HepG2 (cell line): ENCODE measurements around the gene DDRGK1. TPM values are rescaled to one million over a fixed set of nuclear protein-coding genes. Genes with fewer than 3 reads are reported as not detected.

Source experiments
- ATAC-seq: fragments of 200-7000 bp; cut with Tn5 transposase; 3 replicates; pipeline ENCODE4 v1.9.1; 2020; ENCODE audit warnings: mild to moderate bottlenecking, moderate library complexity
- BruUV-seq: library from RNA; stranded (reverse); fragments of 400-500 nt; replicated peaks from 2 replicates; lab custom pipeline; 2021; lab: Mats Ljungman, UMichigan
- CTCF ChIA-PET: fragments of 300-600 bp; formaldehyde crosslinking; extraction: SDS; loops from one replicate; lab custom pipeline; 2021; ENCODE audit warnings: low total read pairs, inconsistent platforms, low intra/inter-chr PET ratio; lab: Yijun Ruan, JAX
- POLR2A ChIA-PET: fragments of 350-600 bp; sonication (Branson Sonifier 250); formaldehyde crosslinking; loops from one replicate; lab custom pipeline; 2020; ENCODE audit warnings: antibody characterized with exemption, inconsistent platforms; lab: Yijun Ruan, JAX
- DNase-seq: peaks from one replicate; pipeline ENCODE4 v3.0.0-alpha.2; 2015; ENCODE audit warnings: low spot score
- FAIRE-seq: peaks from 3 replicates; lab custom pipeline; 2011; peaks lifted over from hg19 to GRCh38; lab: Jason Lieb, UNC
- H2AFZ ChIP-seq: one replicate; pipeline ENCODE4 v1.6.1; 2011; ENCODE audit warnings: low read length, inconsistent platforms
- H3K27ac ChIP-seq: fragments of 300-600 bp; 3 replicates; pipeline ENCODE4 v1.8.0; 2011; ENCODE audit warnings: mixed run types, mild to moderate bottlenecking, mixed read lengths, low read length, inconsistent platforms; ENCODE audit not compliant: insufficient read depth; ENCODE audit errors: extremely low read length
- H3K27me3 ChIP-seq, 2 experiments: fragments of 200-600 bp in 1 of 2; 2 replicates in 1 of 2; 3 replicates in 1 of 2; pipeline versions ENCODE4 v1.6.0 to v1.8.0; 2011; ENCODE audit warnings: low read length in 2 of 2, mild to moderate bottlenecking in 2 of 2, moderate library complexity in 2 of 2, inconsistent platforms in 1 of 2; ENCODE audit not compliant: insufficient read depth in 2 of 2, control insufficient read depth in 1 of 2
- H3K36me3 ChIP-seq, 2 experiments: fragments of 200-600 bp in 1 of 2; replicated peaks in 1 of 2; 2 replicates in 1 of 2; 3 replicates in 1 of 2; pipeline versions ENCODE4 v1.5.1 to v1.8.0; 2011; ENCODE audit warnings: low read length in 2 of 2, inconsistent platforms in 1 of 2; ENCODE audit not compliant: insufficient read depth in 2 of 2, control insufficient read depth in 1 of 2
- H3K4me1 ChIP-seq: 2 replicates; pipeline ENCODE4 v1.5.1; 2012; ENCODE audit warnings: low read length, inconsistent platforms; ENCODE audit not compliant: insufficient read depth
- H3K4me2 ChIP-seq: 2 replicates; pipeline ENCODE4 v1.6.0; 2011; ENCODE audit warnings: low read depth, low read length, inconsistent platforms
- H3K4me3 ChIP-seq, 3 experiments: fragments of 200-600 bp in 1 of 3; sonication (generic), shearing (Covaris generic) in 1 of 3; replicated peaks in 1 of 3; 2 replicates each; pipeline ENCODE4 v1.5.1; 2011 to 2016; ENCODE audit warnings: low read length in 3 of 3, inconsistent platforms in 2 of 3, low read depth in 2 of 3, mild to moderate bottlenecking in 2 of 3, control low read depth in 1 of 3, mixed read lengths in 1 of 3; ENCODE audit not compliant: insufficient read depth in 1 of 3
- H3K79me2 ChIP-seq: one replicate; pipeline ENCODE4 v1.6.1; 2011; ENCODE audit warnings: low read length, inconsistent platforms; ENCODE audit not compliant: insufficient read depth
- H3K9ac ChIP-seq: 2 replicates; pipeline ENCODE4 v1.6.0; 2011; ENCODE audit warnings: mild to moderate bottlenecking, low read depth, low read length, inconsistent platforms; ENCODE audit not compliant: insufficient read depth
- H3K9me3 ChIP-seq: 2 replicates; pipeline ENCODE4 v1.5.1; 2012; ENCODE audit warnings: mild to moderate bottlenecking, low read length
- H4K20me1 ChIP-seq: 2 replicates; pipeline ENCODE4 v1.6.0; 2011; ENCODE audit warnings: inconsistent platforms, mild to moderate bottlenecking, low read length, moderate library complexity; ENCODE audit not compliant: insufficient read depth
- AGO2 ChIP-seq: fragments of 200-400 bp; formaldehyde crosslinking; optimal IDR thresholded peaks from 2 replicates; pipeline ENCODE3; 2017; ENCODE audit warnings: mild to moderate bottlenecking, low read depth, low read length, moderate library complexity
- BORCS8-MEF2B ChIP-seq: sonication (generic); formaldehyde crosslinking; IDR thresholded peaks from 2 replicates; pipeline ENCODE4 v1.8.0; 2022; ENCODE audit warnings: mild to moderate bottlenecking, missing genetic modification reagents
- MATR3 ChIP-seq: sonication (generic); formaldehyde crosslinking; IDR thresholded peaks from 2 replicates; pipeline ENCODE4 v1.4.0; 2020; ENCODE audit warnings: missing genetic modification reagents
- NFAT5 ChIP-seq: sonication (generic); formaldehyde crosslinking; IDR thresholded peaks from 2 replicates; pipeline ENCODE4 v1.4.0; 2020; ENCODE audit warnings: missing genetic modification reagents
- ZFP91 ChIP-seq: sonication (generic); formaldehyde crosslinking; IDR thresholded peaks from 2 replicates; pipeline ENCODE4 v1.9.0; 2022; ENCODE audit warnings: missing genetic modification reagents, mild to moderate bottlenecking, borderline replicate concordance
- ZMYM2 ChIP-seq: sonication (generic); formaldehyde crosslinking; IDR thresholded peaks from 2 replicates; pipeline ENCODE4 v1.8.0; 2022; ENCODE audit warnings: mild to moderate bottlenecking, missing genetic modification reagents
- ZNF296 ChIP-seq: sonication (generic); formaldehyde crosslinking; conservative IDR thresholded peaks from 2 replicates; pipeline ENCODE4 v1.5.0; 2020; ENCODE audit warnings: mild to moderate bottlenecking, missing genetic modification reagents
- ZNF510 ChIP-seq: sonication (generic); formaldehyde crosslinking; IDR thresholded peaks from 2 replicates; pipeline ENCODE4 v1.4.0; 2020; ENCODE audit warnings: low read depth, mild to moderate bottlenecking, missing genetic modification reagents
- ZNF598 ChIP-seq: sonication (generic); formaldehyde crosslinking; IDR thresholded peaks from 2 replicates; pipeline ENCODE4 v1.5.1; 2020; ENCODE audit warnings: mild to moderate bottlenecking, missing genetic modification reagents, borderline replicate concordance
- ZNF7 ChIP-seq: IDR thresholded peaks from 2 replicates; pipeline ENCODE4 v1.6.1; 2016; ENCODE audit warnings: missing biosample characterization, missing genetic modification reagents
- ZNF724P ChIP-seq: sonication (generic); formaldehyde crosslinking; IDR thresholded peaks from 2 replicates; pipeline ENCODE4 v1.8.0; 2022; ENCODE audit warnings: missing genetic modification reagents, borderline replicate concordance
- ZSCAN22 ChIP-seq: sonication (generic); formaldehyde crosslinking; IDR thresholded peaks from 2 replicates; pipeline ENCODE4 v1.4.0; 2020; ENCODE audit warnings: mild to moderate bottlenecking, missing genetic modification reagents
- WGBS: methylation state at CpG from one replicate; pipeline ENCODE4 v1.1.6; 2017; ENCODE audit warnings: low lambda C conversion rate; 5-methylcytosine and 5-hydroxymethylcytosine counted together
- in situ Hi-C: cut with HindIII; loops from 2 replicates; pipeline ENCODE4 v1.10.0; 2017; ENCODE audit warnings: low pct_unique_long_range_greater_than_20kb; ENCODE audit not compliant: extremely low pct_ligation_motif_present
- intact Hi-C: fragments of 100-400 bp; cut with micrococcal nuclease; formaldehyde crosslinking; loops from one replicate; pipeline ENCODE4 v1.10.0; 2022; ENCODE audit not compliant: unreplicated experiment
- polyA plus RNA-seq, 8 experiments: library from polyadenylated mRNA; depleted of rRNA in 3 of 8; stranded (reverse) in 7 of 8; unstranded in 1 of 8; fragments of >200 nt; fragmentation: Illumina TruSeq in 4 of 8; extraction: Trizol in 4 of 8; gene quantifications; 2 replicates each; pipeline versions ENCODE4 v1.2.1 to v1.2.3, GENCODE V29; 2011 to 2016; ENCODE audit warnings: low read depth in 4 of 8, missing spikeins in 1 of 8, mixed read lengths in 1 of 8; ENCODE audit not compliant: insufficient read depth in 1 of 8
- total RNA-seq, 5 experiments: library from RNA; depleted of rRNA; stranded (reverse); fragments of >200 nt; fragmentation: Illumina TruSeq; extraction: Trizol; gene quantifications; 2 replicates each; pipeline ENCODE4 v1.2.3, GENCODE V29; 2016; ENCODE audit warnings: low read depth in 1 of 5
- TF ChIP-seq, protein P1 (sequence below): sonication (generic); formaldehyde crosslinking; IDR thresholded peaks from 2 replicates; pipeline ENCODE4 v1.5.0; 2020; ENCODE audit warnings: missing genetic modification reagents, mild to moderate bottlenecking, borderline replicate concordance

DDRGK1 gene
- total and polyA plus RNA-seq, 2 of the 13 experiments (the other 11 are each of a cell fraction or from before 2014, with no cell fraction given) = 96.7 to 149 TPM

GRCh38 chr20:3226864-3227263, 22.4 kb upstream of the DDRGK1 start:
- peaks cover under 1 to 18% of the 10 kb centered on the region in 2 experiments; a peak in 4 of 5 replicates for H3K36me3 ChIP-seq
- no peak overlapping the region for H3K9ac ChIP-seq
- intact Hi-C loops (no loop called here), in situ Hi-C loops (no loop called here)
- H3K4me2 ChIP-seq = no peak overlapping the region
- no peaks in the 10 kb centered on the region for H3K27me3 ChIP-seq
- peaks cover 65% of the 10 kb centered on the region for H3K4me1 ChIP-seq
- WGBS = 98% methylated on average over 14 of the region's 14 CpGs
- no peak overlapping the region for H2AFZ ChIP-seq
- DNase-seq (no peak), ATAC-seq (no peak), FAIRE-seq (no peak)
- no peak overlapping the region for H3K27ac ChIP-seq
- POLR2A ChIA-PET = no interaction called here
- H3K4me3 ChIP-seq = no peak overlapping the region
- H4K20me1 ChIP-seq = no peaks in the 10 kb centered on the region
- H3K79me2 ChIP-seq = no peaks in the 10 kb centered on the region
- no TSS peak for BruUV-seq
- no peaks in the 10 kb centered on the region for H3K9me3 ChIP-seq
- CTCF ChIA-PET = no interaction called here
- TF ChIP-seq ZNF7 (CRISPR knock-in tag) = no peak
- TF ChIP-seq, protein P1, sequence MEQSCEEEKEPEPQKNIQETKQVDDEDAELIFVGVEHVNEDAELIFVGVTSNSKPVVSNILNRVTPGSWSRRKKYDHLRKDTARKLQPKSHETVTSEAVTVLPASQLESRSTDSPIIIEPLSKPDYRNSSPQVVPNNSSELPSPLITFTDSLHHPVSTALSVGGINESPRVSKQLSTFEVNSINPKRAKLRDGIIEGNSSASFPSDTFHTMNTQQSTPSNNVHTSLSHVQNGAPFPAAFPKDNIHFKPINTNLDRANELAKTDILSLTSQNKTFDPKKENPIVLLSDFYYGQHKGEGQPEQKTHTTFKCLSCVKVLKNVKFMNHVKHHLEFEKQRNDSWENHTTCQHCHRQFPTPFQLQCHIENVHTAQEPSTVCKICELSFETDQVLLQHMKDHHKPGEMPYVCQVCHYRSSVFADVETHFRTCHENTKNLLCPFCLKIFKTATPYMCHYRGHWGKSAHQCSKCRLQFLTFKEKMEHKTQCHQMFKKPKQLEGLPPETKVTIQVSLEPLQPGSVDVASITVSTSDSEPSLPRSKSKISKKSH (CRISPR knock-in tag) = peak; percentile 18; the same call in 1 of the 2 replicates
- TF ChIP-seq AGO2 = peak; percentile 38
- TF ChIP-seq ZNF724P (CRISPR knock-in tag) = 0 out of 2 replicates have a peak, but pooled peaks have one; percentile 24
- TF ChIP-seq ZNF296 = 0 out of 2 replicates have a peak, but pooled peaks have one; percentile 50
- no peak for TF ChIP-seq ZSCAN22 (CRISPR knock-in tag)
- 0 out of 2 replicates have a peak, but pooled peaks have one; percentile 0 for TF ChIP-seq BORCS8-MEF2B (CRISPR knock-in tag)
- no peak for TF ChIP-seq ZNF598 (CRISPR knock-in tag)
- TF ChIP-seq NFAT5 (CRISPR knock-in tag) = no peak
- TF ChIP-seq ZNF510 (CRISPR knock-in tag) = no peak
- no peak for TF ChIP-seq ZMYM2
- TF ChIP-seq MATR3 (CRISPR knock-in tag) = no peak
- TF ChIP-seq ZFP91 (CRISPR knock-in tag) = peak; percentile 44; the same call in 1 of the 2 replicates
